SK-N-SH (cell line): Measurements from ENCODE around the gene KCTD11.

ENCODE experiments used
- POLR2AphosphoS5 ChIP-seq: IDR thresholded peaks from 2 replicates; pipeline ENCODE4 v1.6.1; 2012; ENCODE audit warnings: low read depth, low read length
- SIN3A ChIP-seq: IDR thresholded peaks from 2 replicates; pipeline ENCODE4 v1.6.1; 2012; ENCODE audit warnings: low read depth, mild to moderate bottlenecking, low read length, moderate library complexity, borderline replicate concordance
- YY1 ChIP-seq: IDR thresholded peaks from 2 replicates; pipeline ENCODE4 v1.4.0; 2012; ENCODE audit warnings: low read depth, mild to moderate bottlenecking
- TF ChIP-seq, protein P1 (sequence below): IDR thresholded peaks from 2 replicates; pipeline ENCODE4 v1.4.0; 2012; ENCODE audit warnings: low read depth
- TF ChIP-seq, protein P2 (sequence below): IDR thresholded peaks from 2 replicates; pipeline ENCODE4; 2012

DNA sequence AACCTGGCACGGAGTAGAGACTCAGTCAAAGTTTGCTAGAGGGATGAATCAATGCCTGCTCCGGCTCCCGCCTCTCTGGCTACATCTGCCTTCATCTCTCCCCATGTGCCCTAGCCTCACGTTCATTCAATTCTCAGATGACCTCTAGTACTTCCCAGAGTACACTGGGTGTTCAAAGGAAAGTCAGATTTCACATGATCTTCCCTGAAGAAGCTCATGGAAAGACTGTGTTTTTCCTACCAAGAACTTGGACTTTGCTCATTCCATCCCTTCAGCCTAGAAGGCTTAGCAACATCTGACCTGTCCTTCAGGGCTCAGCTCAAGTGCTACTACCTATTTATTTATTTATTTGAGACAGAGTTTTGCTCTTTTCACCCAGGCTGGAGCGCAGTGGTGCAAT, 17.9 kb downstream of the KCTD11 start:
- TF ChIP-seq SIN3A (no peak), YY1 (no peak), POLR2AphosphoS5 (no peak)
- TF ChIP-seq, protein P1, sequence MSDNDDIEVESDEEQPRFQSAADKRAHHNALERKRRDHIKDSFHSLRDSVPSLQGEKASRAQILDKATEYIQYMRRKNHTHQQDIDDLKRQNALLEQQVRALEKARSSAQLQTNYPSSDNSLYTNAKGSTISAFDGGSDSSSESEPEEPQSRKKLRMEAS = no peak
- TF ChIP-seq, protein P2, sequence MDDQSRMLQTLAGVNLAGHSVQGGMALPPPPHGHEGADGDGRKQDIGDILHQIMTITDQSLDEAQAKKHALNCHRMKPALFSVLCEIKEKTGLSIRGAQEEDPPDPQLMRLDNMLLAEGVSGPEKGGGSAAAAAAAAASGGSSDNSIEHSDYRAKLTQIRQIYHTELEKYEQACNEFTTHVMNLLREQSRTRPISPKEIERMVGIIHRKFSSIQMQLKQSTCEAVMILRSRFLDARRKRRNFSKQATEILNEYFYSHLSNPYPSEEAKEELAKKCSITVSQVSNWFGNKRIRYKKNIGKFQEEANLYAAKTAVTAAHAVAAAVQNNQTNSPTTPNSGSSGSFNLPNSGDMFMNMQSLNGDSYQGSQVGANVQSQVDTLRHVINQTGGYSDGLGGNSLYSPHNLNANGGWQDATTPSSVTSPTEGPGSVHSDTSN = no peak
